Anterior cingulate cortex (tissue), 58 donors: ENCODE measurements around the gene CCDC188.

Experiments
- DNase-seq, 58 donors: peaks; one replicate each; lab custom pipeline; 2025; lab: John Stamatoyannopoulos, UW

Gene CCDC188

DNA sequence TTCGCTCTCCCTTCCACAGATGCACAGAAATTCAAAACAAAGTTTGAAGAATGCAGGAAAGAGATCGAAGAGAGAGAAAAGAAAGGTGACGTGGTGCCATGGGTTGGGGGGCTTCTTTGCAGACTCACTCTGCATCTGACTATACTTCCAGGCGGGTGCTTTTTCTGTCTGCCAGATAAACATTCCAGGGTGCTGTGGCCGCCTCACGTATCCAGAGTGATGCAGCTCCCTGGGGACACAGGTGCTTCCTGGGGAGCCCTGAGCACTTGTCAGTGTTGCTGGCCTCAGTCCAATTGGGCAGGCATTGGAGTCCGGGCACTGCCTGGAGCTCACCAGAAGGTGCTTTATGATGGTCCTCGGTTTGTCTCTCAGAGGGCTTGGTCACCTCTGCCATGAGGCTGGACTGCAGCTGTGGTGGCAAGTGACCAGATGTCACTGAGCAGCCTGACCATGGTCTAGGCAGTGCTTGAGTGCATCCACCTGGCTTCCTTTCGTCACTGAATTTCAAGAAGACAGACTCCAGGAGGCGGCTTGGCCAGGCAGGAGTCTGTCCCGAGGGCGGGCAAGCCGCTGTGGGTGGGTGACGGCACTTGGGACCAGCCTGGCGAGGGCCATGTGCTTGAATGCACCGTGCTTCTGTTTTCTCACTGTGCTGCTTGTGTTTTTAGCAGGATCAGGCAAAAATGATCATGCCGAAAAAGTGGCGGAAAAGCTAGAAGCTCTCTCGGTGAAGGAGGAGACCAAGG lies 24.4 kb downstream of the CCDC188 start:
- DNase-seq: peak in 2 of 58 donors; percentile 26 to 29

DNA sequence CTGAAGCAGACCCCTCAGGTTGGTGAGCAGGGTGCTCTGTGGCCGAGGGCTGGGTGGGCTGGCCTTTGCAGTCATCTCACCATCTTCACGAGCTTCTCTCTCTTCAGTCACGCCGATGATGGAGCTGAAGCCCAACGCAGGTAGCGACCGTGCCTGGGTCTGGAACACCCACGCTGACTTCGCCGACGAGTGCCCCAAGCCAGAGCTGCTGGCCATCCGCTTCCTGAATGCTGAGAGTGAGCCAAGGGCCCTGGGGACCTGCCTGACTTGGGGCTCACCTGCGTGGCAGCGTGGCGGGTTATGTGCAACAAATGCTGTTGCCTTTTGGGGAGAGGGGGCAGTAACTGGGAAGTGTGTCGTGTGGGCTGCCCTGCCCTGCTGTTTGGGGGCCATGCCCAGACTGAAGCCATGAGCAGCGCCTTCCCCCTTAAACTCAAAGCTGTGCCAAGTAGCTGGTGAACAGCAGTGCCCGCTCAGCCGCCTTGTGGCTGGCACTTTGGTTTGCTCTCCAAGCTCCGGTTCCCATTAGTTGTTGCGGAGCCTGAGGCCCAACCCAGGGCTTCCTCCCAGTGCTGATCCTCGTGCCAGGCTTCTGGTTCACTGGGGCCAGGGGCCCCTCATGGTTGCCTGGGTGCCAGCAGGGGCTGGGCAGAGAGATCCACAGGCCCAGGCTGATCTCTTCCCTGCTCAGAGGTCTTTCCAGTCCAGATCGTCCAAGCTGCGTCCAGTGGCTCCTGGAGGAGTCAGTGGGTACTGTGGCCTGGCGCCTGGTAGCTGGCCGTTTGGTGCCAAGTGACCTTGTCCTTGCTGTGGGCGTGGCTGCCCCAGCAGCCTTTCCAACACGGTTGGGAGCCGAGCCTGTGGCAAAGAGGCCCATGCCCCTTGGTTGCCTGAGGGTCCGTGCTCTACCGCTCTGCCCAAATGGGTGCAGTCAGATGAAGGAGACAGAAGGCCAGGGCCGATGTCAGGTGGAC lies 25.4 kb downstream of the CCDC188 start:
- DNase-seq: no peak

DNA sequence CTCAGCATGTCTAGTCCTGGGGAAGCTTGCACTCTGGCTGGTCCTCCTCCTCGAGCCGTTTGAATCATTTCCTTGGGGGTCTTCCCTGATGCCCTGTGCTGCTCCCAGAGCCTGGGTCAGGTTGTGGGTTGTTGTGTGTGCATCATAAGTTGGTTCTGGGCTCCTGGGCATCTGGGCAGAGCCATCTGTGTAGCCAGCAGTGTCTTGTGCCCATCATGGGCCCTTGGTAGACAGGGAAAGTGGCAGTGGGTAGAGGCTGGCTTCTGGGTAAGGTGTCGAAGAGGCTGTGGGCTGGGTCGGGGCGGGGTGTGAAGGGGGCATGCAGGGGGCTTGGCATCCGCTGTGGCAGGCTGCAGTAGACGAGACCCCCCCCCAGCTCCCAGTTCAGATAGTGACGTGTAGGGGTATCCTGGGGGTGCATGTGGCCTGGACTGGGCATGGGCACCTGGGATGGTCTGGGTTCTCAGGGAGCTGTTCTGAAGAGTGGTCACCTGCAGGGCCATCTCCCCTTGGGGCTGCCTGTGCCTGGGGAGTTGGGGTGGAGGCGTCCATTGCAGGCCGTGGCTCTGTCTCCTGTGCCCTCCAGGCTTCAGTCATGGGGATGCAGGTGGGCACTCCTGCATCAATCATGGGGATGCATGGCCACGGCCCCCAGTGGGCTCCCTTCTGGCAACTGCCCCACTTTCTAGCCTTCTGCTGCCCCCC lies 26.6 kb downstream of the CCDC188 start:
- no peak for DNase-seq

DNA sequence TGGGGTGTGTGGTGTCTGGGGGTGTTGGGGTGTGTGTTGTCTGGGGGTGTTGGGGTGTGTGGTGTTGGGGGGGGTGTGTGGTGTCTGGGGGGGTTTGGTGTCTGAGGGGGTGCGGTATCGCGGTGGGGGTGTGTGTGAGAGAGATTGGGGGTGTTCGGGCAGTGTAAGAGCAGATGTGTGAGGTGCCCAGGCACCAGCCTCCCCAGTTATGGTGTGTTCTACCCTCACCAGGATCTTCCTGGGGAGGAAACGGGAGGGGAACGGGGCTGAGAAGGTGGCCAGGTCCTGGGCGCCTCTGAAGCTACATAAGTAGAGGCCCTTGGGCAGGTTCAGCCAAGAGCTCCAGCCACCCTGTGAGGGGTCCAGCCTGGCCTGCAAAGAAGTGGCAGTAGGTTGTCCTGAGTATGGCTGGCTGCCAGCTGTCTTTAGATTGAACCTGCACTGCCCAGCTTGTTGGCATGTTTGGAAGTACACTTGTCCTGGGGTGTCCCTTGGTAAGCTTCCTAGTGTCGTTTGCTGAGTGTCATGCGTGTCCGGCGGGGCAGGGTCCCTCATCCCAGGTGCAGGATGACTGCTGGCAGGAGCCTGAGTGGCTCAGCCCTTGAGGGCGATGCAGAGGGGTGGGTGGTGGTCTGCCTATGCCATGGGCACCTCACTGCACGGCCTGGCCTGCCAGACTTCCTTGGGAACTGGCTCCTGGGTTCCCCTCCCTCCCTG lies 27.3 kb downstream of the CCDC188 start:
- DNase-seq: no peak

DNA sequence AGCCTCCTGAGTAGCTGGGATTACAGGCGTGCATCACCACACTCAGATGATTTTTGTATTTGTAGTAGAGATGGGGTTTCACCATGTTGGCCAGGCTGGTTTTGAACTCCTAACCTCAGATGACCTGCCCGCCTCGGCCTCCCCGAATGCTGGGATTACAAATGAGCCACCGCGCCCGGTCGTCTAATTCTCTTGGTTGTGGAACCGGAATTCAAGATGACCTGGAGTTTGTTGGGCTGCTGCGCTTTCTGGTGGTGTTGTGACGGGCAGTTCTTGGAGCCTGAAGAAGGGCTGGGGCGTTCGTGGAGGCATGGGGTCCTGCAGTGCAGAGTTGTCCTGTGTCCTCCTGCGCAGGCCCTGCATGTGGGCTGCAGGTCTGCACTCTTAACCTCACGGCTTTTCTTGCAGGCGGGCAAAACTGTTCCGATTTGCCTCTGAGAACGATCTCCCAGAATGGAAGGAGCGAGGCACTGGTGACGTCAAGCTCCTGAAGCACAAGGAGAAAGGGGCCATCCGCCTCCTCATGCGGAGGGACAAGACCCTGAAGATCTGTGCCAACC lies 28.9 kb downstream of the CCDC188 start:
- no peak for DNase-seq

GRCh38 chr22:20118300-20119020 lies 32.4 kb downstream of the CCDC188 start:
- no peak for DNase-seq

DNA sequence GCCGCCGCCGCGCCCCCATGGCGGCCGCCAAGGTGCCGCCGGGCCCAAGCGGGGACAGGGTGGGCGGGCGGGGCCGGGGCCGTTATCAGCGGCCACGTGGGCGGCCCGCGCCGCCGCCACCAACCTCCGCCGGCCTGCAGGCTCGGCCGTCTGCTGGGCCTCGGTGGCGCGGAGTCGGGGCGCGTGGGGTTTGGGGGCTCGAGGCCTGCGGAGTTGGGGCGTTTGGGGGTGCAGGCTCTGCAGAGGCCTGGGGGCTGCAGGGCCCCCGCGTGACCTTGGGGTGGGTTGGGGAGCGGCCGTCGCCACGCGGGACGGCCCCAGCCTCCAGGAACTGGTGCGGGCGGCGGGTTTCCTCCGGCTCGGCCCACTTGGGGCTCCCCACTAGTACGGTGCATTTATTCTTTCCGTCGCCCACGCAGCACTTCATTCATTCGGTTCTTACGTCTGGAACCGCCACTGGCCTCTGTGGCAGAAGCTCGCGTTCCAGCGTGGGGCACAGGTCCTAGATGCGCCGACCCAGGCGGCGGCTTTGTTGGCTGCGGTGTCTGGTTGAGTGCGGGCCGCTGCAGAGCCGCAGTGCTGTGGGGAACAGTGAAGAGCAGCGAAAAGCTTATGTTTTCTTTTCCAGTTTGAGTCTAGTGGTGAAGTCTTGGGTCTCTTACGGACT lies 33.1 kb downstream of the CCDC188 start:
- peak in 1 of 58 donors; percentile 62 for DNase-seq

DNA sequence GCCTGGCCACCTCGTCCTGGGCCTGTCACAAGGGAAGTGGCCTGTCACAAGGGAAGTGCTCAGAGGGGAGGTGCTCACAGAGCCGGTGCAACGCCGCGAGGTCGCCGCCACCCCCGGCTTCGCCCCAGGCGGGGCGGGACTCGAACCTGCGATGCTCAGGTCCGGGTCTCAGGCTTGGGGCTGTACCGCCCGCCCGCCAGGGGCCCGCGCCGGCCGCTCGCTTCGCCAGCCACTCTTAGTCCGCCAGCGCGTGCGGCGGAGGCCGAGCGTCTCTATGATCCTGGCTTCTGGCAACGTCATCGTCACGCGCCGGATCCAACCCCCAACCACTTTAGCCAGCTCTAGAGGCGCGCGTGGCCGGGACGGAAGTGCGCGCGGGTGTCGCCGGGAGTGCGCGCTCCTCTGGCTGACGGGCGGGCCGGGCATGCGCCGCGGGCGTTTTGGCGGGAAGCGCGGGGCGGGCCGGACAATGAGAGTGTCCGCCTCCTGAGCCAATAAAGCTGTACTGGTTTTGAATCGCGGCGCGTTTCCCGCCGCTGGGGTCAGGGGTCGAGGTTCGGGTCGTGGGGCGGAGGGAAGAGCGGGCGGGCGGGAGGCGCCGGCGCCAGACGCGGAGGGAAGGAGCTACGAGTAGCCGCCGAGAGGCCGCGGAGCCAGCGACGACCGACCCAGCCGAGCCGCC lies 33.8 kb downstream of the CCDC188 start, which contains the start of gene TRMT2A:
TRMT2A (minus strand) TSS at position 276 of the 682 bp plus-strand sequence. CDS start 320 bp downstream, outside the sequence.
- peak; percentile 78 to 100 (median 96) for DNase-seq

DNA sequence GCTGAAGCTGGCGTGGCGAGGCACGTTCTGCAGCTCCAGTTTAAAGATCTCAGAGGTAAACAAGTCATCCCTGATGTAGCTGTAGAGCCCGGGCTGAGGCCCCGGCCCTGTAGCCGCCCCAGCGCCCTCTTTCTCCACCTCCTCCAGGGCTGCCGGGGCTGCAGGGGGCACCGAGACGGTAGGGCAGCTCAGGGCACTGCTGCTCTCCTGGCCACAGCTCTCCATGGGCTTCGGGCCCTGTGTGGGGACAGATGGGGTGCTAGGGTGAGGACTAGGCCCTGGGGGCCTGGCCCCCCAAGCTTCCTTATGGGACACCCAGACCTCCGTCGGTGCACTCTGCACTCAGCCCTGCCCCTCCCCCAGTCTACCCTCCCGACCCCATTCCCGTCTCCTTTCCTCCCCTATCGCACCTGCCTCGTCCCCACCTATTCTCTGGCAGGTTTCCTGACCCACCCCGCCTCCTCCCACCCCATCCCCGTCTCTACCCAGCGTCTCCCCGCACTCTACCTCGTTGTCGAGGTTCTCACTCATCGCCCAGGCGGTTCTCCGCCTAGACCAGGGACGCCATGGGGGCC lies 34.4 kb downstream of the CCDC188 start:
- no peak for DNase-seq

GRCh38 chr22:20115691-20116375 lies 35.0 kb downstream of the CCDC188 start, which contains the start of gene RANBP1:
Gene RANBP1, plus strand, starts transcription at chr22:20116104. Its CDS starts 81 bp downstream, at chr22:20116185.
- no peak for DNase-seq

GRCh38 chr22:20114506-20115475 lies 36.1 kb downstream of the CCDC188 start:
- DNase-seq: no peak

DNA sequence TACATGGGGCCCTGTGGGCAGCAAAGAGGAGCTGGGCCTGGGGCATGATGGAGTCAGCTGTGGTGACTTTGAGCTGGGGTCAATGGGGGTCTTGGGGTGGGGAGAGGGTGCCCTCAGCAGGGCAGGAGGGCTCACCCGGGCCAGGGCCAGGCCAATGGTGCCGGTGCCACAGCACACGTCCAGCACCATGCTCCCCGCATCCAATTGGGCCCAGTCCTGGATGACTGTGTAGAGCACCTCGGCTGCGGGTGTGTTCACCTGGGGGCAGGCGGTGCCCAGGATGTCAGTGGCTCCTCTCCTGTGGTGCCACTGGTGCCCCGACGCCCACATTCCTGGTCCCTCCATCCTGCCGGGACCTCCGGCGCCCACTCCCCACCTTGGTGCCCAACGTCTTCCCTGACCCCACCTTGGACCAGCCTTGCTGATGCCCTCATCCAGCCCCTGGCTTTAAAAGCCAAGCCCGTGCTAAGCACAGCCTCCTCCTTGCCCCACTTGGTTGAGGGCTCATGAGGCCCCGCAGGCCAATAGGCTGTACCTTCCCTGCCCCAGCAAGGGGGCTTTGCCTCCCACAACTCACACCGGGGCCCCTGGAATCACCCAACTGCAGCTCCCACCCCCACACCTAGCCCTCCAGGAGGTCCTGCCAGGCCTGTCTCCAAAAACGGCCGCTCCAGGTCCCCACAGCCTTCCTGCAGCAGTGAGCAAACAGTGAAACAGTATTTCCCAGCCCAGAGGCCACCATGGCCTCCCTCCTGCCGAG lies 37.1 kb downstream of the CCDC188 start:
- DNase-seq: no peak

GRCh38 chr22:20112623-20113511 lies 38.0 kb downstream of the CCDC188 start:
- DNase-seq: no peak
